RWPE1 (cell line): Measurements from ENCODE around the gene PTPRQ.

Experiments used
- CTCF ChIA-PET: fragments of 350-600 bp; sonication (Branson Sonifier 250); formaldehyde crosslinking; extraction: SDS; loops from one replicate; lab custom pipeline; 2021; lab: Yijun Ruan, JAX
- POLR2A ChIA-PET: fragments of 400-600 bp; formaldehyde crosslinking; extraction: SDS; loops from one replicate; lab custom pipeline; 2020; ENCODE audit warnings: antibody characterized with exemption; ENCODE audit not compliant: low non-redundant PET; lab: Yijun Ruan, JAX
- DNase-seq: peaks from one replicate; pipeline ENCODE4 v3.0.0; 2012; ENCODE audit warnings: low spot score
- H3K27ac ChIP-seq: fragments of 450-650 bp; 2 replicates; pipeline ENCODE4 v1.5.1; 2017
- TF ChIP-seq, protein P1 (sequence below): fragments of 450-650 bp; conservative IDR thresholded peaks from 2 replicates; pipeline ENCODE4 v1.5.1; 2017; ENCODE audit warnings: low read depth, mild to moderate bottlenecking

PTPRQ gene

DNA sequence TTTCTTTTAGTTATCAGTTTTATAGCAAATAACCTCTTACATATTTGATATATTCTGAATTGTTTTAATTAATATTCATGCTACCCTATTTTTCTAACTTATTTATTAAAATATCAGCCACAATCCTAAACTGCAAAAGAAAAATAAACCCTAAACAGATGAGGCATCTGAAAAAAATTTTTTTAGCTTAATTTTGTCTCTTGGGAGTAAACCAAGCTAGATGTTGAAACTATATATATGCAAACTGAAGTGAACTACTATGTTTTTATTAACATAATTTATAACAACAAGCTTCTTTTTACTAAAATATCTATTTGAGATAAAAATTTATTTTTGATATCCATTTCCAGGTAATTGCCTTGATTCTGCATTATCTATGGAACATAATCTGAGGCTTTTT is 87.6 kb downstream of the PTPRQ start:
- CTCF ChIA-PET: interaction anchor here (0.6 kb wide), 1 partner anchor 107 kb away, joined by 5 read pairs; no protein-coding TSS in a partner anchor
- POLR2A ChIA-PET: no interaction called here
- no peak for DNase-seq
- H3K27ac ChIP-seq: no peak overlapping the region
- TF ChIP-seq, protein P1, sequence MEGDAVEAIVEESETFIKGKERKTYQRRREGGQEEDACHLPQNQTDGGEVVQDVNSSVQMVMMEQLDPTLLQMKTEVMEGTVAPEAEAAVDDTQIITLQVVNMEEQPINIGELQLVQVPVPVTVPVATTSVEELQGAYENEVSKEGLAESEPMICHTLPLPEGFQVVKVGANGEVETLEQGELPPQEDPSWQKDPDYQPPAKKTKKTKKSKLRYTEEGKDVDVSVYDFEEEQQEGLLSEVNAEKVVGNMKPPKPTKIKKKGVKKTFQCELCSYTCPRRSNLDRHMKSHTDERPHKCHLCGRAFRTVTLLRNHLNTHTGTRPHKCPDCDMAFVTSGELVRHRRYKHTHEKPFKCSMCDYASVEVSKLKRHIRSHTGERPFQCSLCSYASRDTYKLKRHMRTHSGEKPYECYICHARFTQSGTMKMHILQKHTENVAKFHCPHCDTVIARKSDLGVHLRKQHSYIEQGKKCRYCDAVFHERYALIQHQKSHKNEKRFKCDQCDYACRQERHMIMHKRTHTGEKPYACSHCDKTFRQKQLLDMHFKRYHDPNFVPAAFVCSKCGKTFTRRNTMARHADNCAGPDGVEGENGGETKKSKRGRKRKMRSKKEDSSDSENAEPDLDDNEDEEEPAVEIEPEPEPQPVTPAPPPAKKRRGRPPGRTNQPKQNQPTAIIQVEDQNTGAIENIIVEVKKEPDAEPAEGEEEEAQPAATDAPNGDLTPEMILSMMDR: no peak

DNA sequence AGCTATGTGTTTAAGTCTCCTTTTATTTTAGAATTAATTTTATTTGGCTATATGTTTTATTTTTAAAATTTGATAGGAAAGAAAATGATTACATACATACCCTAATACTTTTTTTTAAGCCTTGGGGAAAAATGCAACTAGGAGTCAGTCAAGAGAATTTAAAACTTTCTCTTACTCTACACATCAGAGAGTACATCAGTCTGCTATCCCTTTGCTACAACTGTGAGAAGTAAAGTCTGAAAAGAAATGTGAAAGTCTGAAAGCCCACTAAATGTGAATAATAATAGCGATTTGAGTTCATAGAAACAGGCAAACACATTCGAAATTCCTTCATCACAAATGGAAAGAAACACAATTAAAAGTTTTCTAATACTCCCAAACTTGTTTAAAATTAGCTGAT is 95.0 kb downstream of the PTPRQ start:
- H3K27ac ChIP-seq: no peak overlapping the region
- POLR2A ChIA-PET: no interaction called here

DNA sequence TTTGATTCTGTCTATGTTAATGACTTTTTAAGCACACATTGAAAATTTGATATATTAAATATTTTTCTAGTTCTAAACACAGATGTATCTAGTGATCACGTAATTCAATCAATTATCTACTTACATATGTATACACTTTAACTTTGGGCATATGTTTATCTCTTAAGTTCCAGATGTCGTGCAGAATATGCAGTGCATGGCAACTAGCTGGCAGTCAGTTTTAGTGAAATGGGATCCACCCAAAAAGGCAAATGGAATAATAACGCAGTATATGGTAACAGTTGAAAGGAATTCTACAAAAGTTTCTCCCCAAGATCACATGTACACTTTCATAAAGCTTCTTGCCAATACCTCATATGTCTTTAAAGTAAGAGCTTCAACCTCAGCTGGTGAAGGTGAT is 105.3 kb downstream of the PTPRQ start:
- ChIA-PET POLR2A (no interaction called here), CTCF (no interaction called here)

More for the DNA sequence above, 95.0 kb downstream of the PTPRQ start:
- CTCF ChIA-PET: interaction anchor here (0.7 kb wide), 1 partner anchor 131 kb away, joined by 3 read pairs; no protein-coding TSS in a partner anchor
- DNase-seq: no peak
- TF ChIP-seq, protein P1: no peak

DNA sequence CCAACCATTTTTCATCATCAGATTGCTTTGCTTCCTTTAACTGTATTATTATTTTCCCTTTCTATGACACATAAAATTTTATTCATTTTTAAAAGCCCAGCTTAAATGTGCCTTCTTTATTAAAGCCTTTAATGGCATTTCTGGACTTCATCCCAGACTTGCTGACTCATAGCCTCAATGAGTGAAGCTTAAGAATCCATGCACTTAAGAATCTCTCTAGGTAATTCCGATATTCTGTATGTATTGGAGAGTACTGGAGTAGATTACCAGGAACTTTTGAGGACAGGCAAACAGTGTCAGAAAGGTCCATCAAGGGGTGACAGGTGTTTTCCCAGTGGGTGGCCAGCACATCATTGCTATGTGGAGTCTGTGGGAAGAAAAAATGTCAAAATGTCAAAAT is 107.9 kb downstream of the PTPRQ start:
- ChIA-PET CTCF (interaction anchor here (0.6 kb wide), 2 partner anchors 26 to 238 kb away, joined by 3 to 6 read pairs; no protein-coding TSS in a partner anchor), POLR2A (no interaction called here)
- H3K27ac ChIP-seq: no peak overlapping the region
- TF ChIP-seq, protein P1: no peak
- DNase-seq: peak; percentile 74

More for the DNA sequence above, 105.3 kb downstream of the PTPRQ start:
- TF ChIP-seq, protein P1: no peak
- no peak for DNase-seq
- H3K27ac ChIP-seq: no peak overlapping the region

DNA sequence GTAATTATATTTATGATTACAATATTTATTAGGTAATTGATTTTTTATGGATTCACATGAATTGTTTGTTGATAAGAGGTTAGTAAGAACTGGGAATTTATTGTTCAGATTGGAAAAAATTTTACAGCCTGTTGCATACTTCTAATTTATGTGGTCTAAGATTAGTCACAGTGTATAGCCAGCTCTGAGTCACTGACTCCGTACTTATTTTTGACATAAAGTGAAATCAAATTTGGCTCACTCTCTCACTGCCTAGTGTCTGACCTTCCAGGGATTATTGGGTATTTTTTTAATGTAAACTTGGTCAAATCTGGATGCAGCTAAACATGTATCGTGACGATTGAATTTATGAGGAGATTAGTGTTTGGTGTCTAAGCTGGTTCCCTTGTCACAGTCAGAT is 109.3 kb downstream of the PTPRQ start:
- POLR2A ChIA-PET: no interaction called here
- peak; percentile 74 for DNase-seq
- TF ChIP-seq, protein P1: no peak
- CTCF ChIA-PET: no interaction called here
- H3K27ac ChIP-seq: no peak overlapping the region

DNA sequence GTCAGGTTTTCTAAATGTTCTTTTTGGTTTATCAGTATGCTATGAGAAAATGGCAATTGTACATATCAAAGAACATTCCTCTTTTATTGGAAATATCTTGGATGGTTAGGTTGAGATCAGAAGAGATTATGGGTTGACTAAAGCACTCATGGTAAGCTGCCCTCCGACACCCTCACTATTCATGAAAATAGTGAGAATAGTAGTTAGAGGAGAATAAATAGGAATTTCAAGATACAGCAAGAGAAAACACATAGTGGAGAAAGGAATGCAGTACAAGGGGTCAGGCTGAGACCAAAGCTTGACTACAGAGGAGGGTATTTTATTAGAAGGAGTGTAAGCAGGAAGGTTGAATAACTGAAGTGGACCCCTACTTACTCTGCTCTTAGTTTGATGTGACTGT is 112.5 kb downstream of the PTPRQ start:
- POLR2A ChIA-PET: no interaction called here
- H3K27ac ChIP-seq: no peak overlapping the region
- CTCF ChIA-PET: interaction anchor here (0.5 kb wide), 1 partner anchor 70 kb away, joined by 4 read pairs; no protein-coding TSS in a partner anchor
- DNase-seq: no peak
- TF ChIP-seq, protein P1: no peak
